Measurements from ENCODE around the gene LRRFIP2. TPM values are rescaled to one million over a fixed set of nuclear protein-coding genes. Genes with fewer than 3 reads are reported as not detected.

The LRRFIP2 gene
- polyA plus RNA-seq, 1 experiment = 43.9 TPM

GRCh38 chr3:37168896-37169295 is 5.5 kb downstream of the LRRFIP2 start:
- H3K36me3 ChIP-seq (ENCODE audit: control insufficient read depth, insufficient read depth, low read length) = no peaks in the 10 kb centered on the region; the same call in 1 of the 2 replicates
- H3K27me3 ChIP-seq (ENCODE audit: control insufficient read depth, insufficient read depth, low read length) = no peaks in the 10 kb centered on the region
- POLR2A ChIA-PET = interaction anchor here (0.6 kb wide), 1 partner anchor 119 kb away, joined by 5 read pairs; no protein-coding TSS in a partner anchor

DNA sequence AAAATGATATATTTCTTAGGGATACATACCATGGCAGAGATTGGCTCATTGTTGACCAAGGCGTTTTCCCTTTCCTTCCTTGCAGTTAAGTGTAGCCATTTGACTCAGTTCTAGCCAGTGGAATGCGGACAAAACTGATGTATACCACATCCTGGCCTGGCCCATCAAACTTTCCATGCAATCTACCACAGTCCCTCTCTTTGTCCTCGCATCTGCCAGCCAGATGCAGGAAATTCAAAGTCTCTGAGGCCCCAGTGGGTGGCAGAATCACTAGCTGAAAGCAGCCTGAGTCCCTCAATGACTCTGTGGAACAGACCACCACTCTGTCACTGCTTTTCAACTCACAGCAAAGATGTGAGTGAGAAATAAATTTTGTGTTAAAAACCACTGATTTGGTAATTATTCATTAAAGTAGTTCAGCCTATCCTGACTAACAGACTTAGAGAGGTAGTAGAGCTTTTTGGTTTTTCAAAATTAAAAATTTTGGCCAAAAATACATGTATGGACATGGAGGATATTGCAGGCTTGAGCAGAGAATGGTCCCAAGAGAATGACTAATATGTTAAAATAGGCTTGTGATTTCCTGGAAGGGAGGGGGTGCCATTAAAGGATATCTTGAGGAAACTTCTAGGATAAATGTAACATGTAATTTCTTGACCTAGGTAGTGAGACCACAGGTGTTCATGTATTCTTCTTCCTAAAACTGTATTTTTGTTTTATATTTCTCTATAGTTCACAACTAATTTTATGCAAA is 10.9 kb downstream of the LRRFIP2 start:
- Histone ChIP-seq H3K4me3 (ENCODE audit: low read depth, low read length) (no peak overlapping the region), H3K27me3 (ENCODE audit: control insufficient read depth, insufficient read depth, low read length) (no peaks in the 10 kb centered on the region), H3K36me3 (ENCODE audit: control insufficient read depth, insufficient read depth, low read length) (peaks cover 2% of the 10 kb centered on the region)
- ChIA-PET POLR2A (no interaction called here), CTCF (no interaction called here)
- DNase-seq (ENCODE audit: low read depth) = peak; percentile 86
- TF ChIP-seq CTCF (IDR thresholded peaks at IDR 0.05; ENCODE audit: insufficient read depth, low read depth, low read length) = no peak

More at GRCh38 chr3:37168896-37169295, 5.5 kb downstream of the LRRFIP2 start:
- CTCF ChIA-PET = no interaction called here
- no peak overlapping the region for H3K4me3 ChIP-seq (ENCODE audit: low read depth, low read length)
- TF ChIP-seq CTCF (IDR thresholded peaks at IDR 0.05; ENCODE audit: insufficient read depth, low read depth, low read length) = no peak
- no peak for DNase-seq (ENCODE audit: low read depth)

- TF ChIP-seq CTCF (IDR thresholded peaks at IDR 0.05; ENCODE audit: insufficient read depth, low read depth, low read length) = no peak
- DNase-seq (ENCODE audit: low read depth) = no peak
- CTCF ChIA-PET = no interaction called here
- POLR2A ChIA-PET = no interaction called here
- peaks cover 2% of the 10 kb centered on the region for H3K36me3 ChIP-seq (ENCODE audit: control insufficient read depth, insufficient read depth, low read length)
- H3K4me3 ChIP-seq (ENCODE audit: low read depth, low read length) = no peak overlapping the region
- H3K27me3 ChIP-seq (ENCODE audit: control insufficient read depth, insufficient read depth, low read length) = no peaks in the 10 kb centered on the region
Measured at GRCh38 chr3:37162501-37163245, 11.7 kb downstream of the LRRFIP2 start.

- no peak for DNase-seq (ENCODE audit: low read depth)
- Histone ChIP-seq H3K36me3 (ENCODE audit: control insufficient read depth, insufficient read depth, low read length) (peaks cover 2% of the 10 kb centered on the region), H3K27me3 (ENCODE audit: control insufficient read depth, insufficient read depth, low read length) (no peaks in the 10 kb centered on the region), H3K4me3 (ENCODE audit: low read depth, low read length) (no peak overlapping the region)
- ChIA-PET CTCF (no interaction called here), POLR2A (no interaction called here)
- no peak for TF ChIP-seq CTCF (IDR thresholded peaks at IDR 0.05; ENCODE audit: insufficient read depth, low read depth, low read length)
Measured at GRCh38 chr3:37161351-37161750, 13.0 kb downstream of the LRRFIP2 start.

- no peak for DNase-seq (ENCODE audit: low read depth)
- ChIA-PET CTCF (no interaction called here), POLR2A (no interaction called here)
- Histone ChIP-seq H3K36me3 (ENCODE audit: control insufficient read depth, insufficient read depth, low read length) (peaks cover 2% of the 10 kb centered on the region), H3K4me3 (ENCODE audit: low read depth, low read length) (no peak overlapping the region), H3K27me3 (ENCODE audit: control insufficient read depth, insufficient read depth, low read length) (no peaks in the 10 kb centered on the region)
- no peak for TF ChIP-seq CTCF (IDR thresholded peaks at IDR 0.05; ENCODE audit: insufficient read depth, low read depth, low read length)
Measured at GRCh38 chr3:37155782-37156181, 18.6 kb downstream of the LRRFIP2 start.

Data from BJ (cell line).